ENCODE results near the gene TEDC2. TPM values are rescaled to one million over a fixed set of nuclear protein-coding genes. Genes with fewer than 3 reads are reported as not detected.

TEDC2 gene
- total RNA-seq, 4 donors from 2014 or later = 1.8 to 7.0 TPM; not detected in 2

- no peak for TF ChIP-seq CTCF (IDR thresholded peaks at IDR 0.05)
- TF ChIP-seq POLR2A (IDR thresholded peaks at IDR 0.05) = no peak
- Histone ChIP-seq H3K27ac (no peak overlapping the region), H3K9me3 (no peaks in the 10 kb centered on the region), H3K36me3 (no peaks in the 10 kb centered on the region), H3K4me3 (no peak overlapping the region), H3K27me3 (no peaks in the 10 kb centered on the region), H3K4me1 (no peaks in the 10 kb centered on the region)
- no peak for DNase-seq
- intact Hi-C loops (cut with DNase I; ENCODE audit: low total_unique reads) = no loop called here
Observed at GRCh38 chr16:2424061-2425007, 35.6 kb upstream of the TEDC2 start.

- no peak overlapping the region for H3K4me3 ChIP-seq
- no peak for TF ChIP-seq CTCF (IDR thresholded peaks at IDR 0.05)
- no peak for TF ChIP-seq POLR2A (IDR thresholded peaks at IDR 0.05)
- peaks cover 1 to 4% of the 10 kb centered on the region in 2 donors for H3K4me1 ChIP-seq
- no peaks in the 10 kb centered on the region for H3K9me3 ChIP-seq
- H3K36me3 ChIP-seq = no peaks in the 10 kb centered on the region
- DNase-seq = no peak
- H3K27ac ChIP-seq = no peak overlapping the region
- intact Hi-C loops (cut with DNase I; ENCODE audit: low total_unique reads) = no loop called here
- no peaks in the 10 kb centered on the region for H3K27me3 ChIP-seq
Observed at GRCh38 chr16:2425008-2425518, 34.8 kb upstream of the TEDC2 start.

- H3K4me3 ChIP-seq = no peak overlapping the region
- TF ChIP-seq CTCF (IDR thresholded peaks at IDR 0.05) = no peak
- TF ChIP-seq POLR2A (IDR thresholded peaks at IDR 0.05) = no peak
- no peaks in the 10 kb centered on the region for H3K9me3 ChIP-seq
- no peaks in the 10 kb centered on the region for H3K36me3 ChIP-seq
- intact Hi-C loops (cut with DNase I; ENCODE audit: low total_unique reads) = no loop called here
- no peaks in the 10 kb centered on the region for H3K27me3 ChIP-seq
- no peak overlapping the region for H3K27ac ChIP-seq
- DNase-seq = no peak
- peaks cover 6 to 9% of the 10 kb centered on the region in 2 donors for H3K4me1 ChIP-seq
Observed at GRCh38 chr16:2425825-2426430, 34.0 kb upstream of the TEDC2 start.

- H3K27me3 ChIP-seq = no peaks in the 10 kb centered on the region
- H3K36me3 ChIP-seq = no peaks in the 10 kb centered on the region
- H3K9me3 ChIP-seq = no peaks in the 10 kb centered on the region
- no peak overlapping the region for H3K4me3 ChIP-seq
- DNase-seq = no peak
- intact Hi-C loops (cut with DNase I; ENCODE audit: low total_unique reads) = no loop called here
- H3K27ac ChIP-seq = no peak overlapping the region
- TF ChIP-seq CTCF (IDR thresholded peaks at IDR 0.05) (no peak), POLR2A (IDR thresholded peaks at IDR 0.05) (no peak)
- peaks cover 6 to 9% of the 10 kb centered on the region in 2 donors for H3K4me1 ChIP-seq
Observed at GRCh38 chr16:2426941-2427361, 33.0 kb upstream of the TEDC2 start.

- H3K4me1 ChIP-seq = peaks cover 6 to 9% of the 10 kb centered on the region in 2 donors
- TF ChIP-seq POLR2A (IDR thresholded peaks at IDR 0.05) = no peak
- TF ChIP-seq CTCF (IDR thresholded peaks at IDR 0.05) = no peak
- H3K4me3 ChIP-seq = no peak overlapping the region
- no peaks in the 10 kb centered on the region for H3K36me3 ChIP-seq
- no peak overlapping the region for H3K27ac ChIP-seq
- DNase-seq = no peak
- intact Hi-C loops (cut with DNase I; ENCODE audit: low total_unique reads) = no loop called here
- no peaks in the 10 kb centered on the region for H3K27me3 ChIP-seq
- H3K9me3 ChIP-seq = no peaks in the 10 kb centered on the region
Observed at GRCh38 chr16:2427526-2427925, 32.4 kb upstream of the TEDC2 start.

Measured in uterus (tissue), 4 donors.